ENCODE results near the gene MRPL3. TPM values are rescaled to one million over a fixed set of nuclear protein-coding genes. Genes with fewer than 3 reads are reported as not detected.

MRPL3 gene
- total RNA-seq, 1 donor from 2014 or later, result 56.5 TPM

GRCh38 chr3:131526801-131527347 lies 24.1 kb upstream of the MRPL3 start:
- Mint-ChIP-seq H3K27me3 (ENCODE audit: unreplicated experiment) (no peaks in the 10 kb centered on the region), H3K9me3 (ENCODE audit: unreplicated experiment) (no peaks in the 10 kb centered on the region)

DNA sequence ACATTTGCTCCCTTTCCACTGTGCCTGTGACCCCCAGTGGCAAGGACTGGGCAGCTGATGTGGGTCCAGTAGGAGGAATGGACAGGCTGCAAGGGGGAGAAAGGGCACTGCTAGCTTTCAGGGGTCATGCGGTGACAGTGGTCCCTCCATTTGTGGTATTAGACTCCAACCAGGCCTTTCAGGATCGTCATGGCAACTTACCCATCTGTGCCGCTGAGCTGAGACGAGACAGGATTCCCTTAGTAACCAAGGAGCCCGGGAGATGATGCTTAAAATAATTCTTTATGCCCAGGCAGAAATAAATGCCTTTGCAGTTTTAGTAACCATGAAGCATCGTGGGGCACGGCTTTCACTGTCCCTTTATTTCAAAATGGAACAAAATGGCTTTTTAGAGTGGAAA lies 15.9 kb upstream of the MRPL3 start:
- DNase-seq, result no peak
- TF ChIP-seq, protein P1, sequence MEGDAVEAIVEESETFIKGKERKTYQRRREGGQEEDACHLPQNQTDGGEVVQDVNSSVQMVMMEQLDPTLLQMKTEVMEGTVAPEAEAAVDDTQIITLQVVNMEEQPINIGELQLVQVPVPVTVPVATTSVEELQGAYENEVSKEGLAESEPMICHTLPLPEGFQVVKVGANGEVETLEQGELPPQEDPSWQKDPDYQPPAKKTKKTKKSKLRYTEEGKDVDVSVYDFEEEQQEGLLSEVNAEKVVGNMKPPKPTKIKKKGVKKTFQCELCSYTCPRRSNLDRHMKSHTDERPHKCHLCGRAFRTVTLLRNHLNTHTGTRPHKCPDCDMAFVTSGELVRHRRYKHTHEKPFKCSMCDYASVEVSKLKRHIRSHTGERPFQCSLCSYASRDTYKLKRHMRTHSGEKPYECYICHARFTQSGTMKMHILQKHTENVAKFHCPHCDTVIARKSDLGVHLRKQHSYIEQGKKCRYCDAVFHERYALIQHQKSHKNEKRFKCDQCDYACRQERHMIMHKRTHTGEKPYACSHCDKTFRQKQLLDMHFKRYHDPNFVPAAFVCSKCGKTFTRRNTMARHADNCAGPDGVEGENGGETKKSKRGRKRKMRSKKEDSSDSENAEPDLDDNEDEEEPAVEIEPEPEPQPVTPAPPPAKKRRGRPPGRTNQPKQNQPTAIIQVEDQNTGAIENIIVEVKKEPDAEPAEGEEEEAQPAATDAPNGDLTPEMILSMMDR (IDR thresholded peaks at IDR 0.05; ENCODE audit: partially characterized antibody, unreplicated experiment), result no peak
- Mint-ChIP-seq H3K4me1 (ENCODE audit: low read depth, unreplicated experiment) (peaks cover 5% of the 10 kb centered on the region), H3K36me3 (ENCODE audit: unreplicated experiment) (peaks cover 3% of the 10 kb centered on the region), H3K27ac (ENCODE audit: unreplicated experiment) (no peak overlapping the region), H3K27me3 (ENCODE audit: unreplicated experiment) (peaks cover 2% of the 10 kb centered on the region), H3K9me3 (ENCODE audit: unreplicated experiment) (peaks cover 2% of the 10 kb centered on the region), H3K4me3 (ENCODE audit: unreplicated experiment) (no peak overlapping the region)

More at GRCh38 chr3:131526801-131527347, 24.1 kb upstream of the MRPL3 start:
- no peaks in the 10 kb centered on the region for H3K4me1 Mint-ChIP-seq (ENCODE audit: low read depth, unreplicated experiment)
- no peak overlapping the region for H3K4me3 Mint-ChIP-seq (ENCODE audit: unreplicated experiment)
- peak; percentile 72 for DNase-seq
- H3K36me3 Mint-ChIP-seq (ENCODE audit: unreplicated experiment), result no peaks in the 10 kb centered on the region
- TF ChIP-seq, protein P1 (IDR thresholded peaks at IDR 0.05; ENCODE audit: partially characterized antibody, unreplicated experiment), result no peak
- no peak overlapping the region for H3K27ac Mint-ChIP-seq (ENCODE audit: unreplicated experiment)

- Mint-ChIP-seq H3K36me3 (ENCODE audit: unreplicated experiment) (no peaks in the 10 kb centered on the region), H3K27me3 (ENCODE audit: unreplicated experiment) (no peaks in the 10 kb centered on the region)
- TF ChIP-seq, protein P1 (IDR thresholded peaks at IDR 0.05; ENCODE audit: partially characterized antibody, unreplicated experiment), result no peak
These were observed 2.6 kb upstream of the MRPL3 start for GRCh38 chr3:131505421-131505820.

GRCh38 chr3:131503320-131503635 lies 507 bp upstream of the MRPL3 start:
- TF ChIP-seq, protein P1 (IDR thresholded peaks at IDR 0.05; ENCODE audit: partially characterized antibody, unreplicated experiment), result no peak
- Mint-ChIP-seq H3K27me3 (ENCODE audit: unreplicated experiment) (no peaks in the 10 kb centered on the region), H3K27ac (ENCODE audit: unreplicated experiment) (no peak overlapping the region), H3K4me1 (ENCODE audit: low read depth, unreplicated experiment) (peaks cover 7% of the 10 kb centered on the region), H3K9me3 (ENCODE audit: unreplicated experiment) (no peaks in the 10 kb centered on the region), H3K36me3 (ENCODE audit: unreplicated experiment) (no peaks in the 10 kb centered on the region), H3K4me3 (ENCODE audit: unreplicated experiment) (peak overlapping the region; percentile 95)
- no peak for DNase-seq

More at GRCh38 chr3:131505421-131505820, 2.6 kb upstream of the MRPL3 start:
- Mint-ChIP-seq H3K27ac (ENCODE audit: unreplicated experiment) (no peak overlapping the region), H3K4me1 (ENCODE audit: low read depth, unreplicated experiment) (peaks cover 7% of the 10 kb centered on the region), H3K9me3 (ENCODE audit: unreplicated experiment) (no peaks in the 10 kb centered on the region), H3K4me3 (ENCODE audit: unreplicated experiment) (no peak overlapping the region)
- DNase-seq, result no peak

- TF ChIP-seq, protein P1 (IDR thresholded peaks at IDR 0.05; ENCODE audit: partially characterized antibody, unreplicated experiment), result no peak
- H3K27me3 Mint-ChIP-seq (ENCODE audit: unreplicated experiment), result no peaks in the 10 kb centered on the region
- H3K36me3 Mint-ChIP-seq (ENCODE audit: unreplicated experiment), result no peaks in the 10 kb centered on the region
- H3K4me3 Mint-ChIP-seq (ENCODE audit: unreplicated experiment), result peak overlapping the region; percentile 95
- H3K4me1 Mint-ChIP-seq (ENCODE audit: low read depth, unreplicated experiment), result peaks cover 7% of the 10 kb centered on the region
- peak overlapping the region; percentile 90 for H3K27ac Mint-ChIP-seq (ENCODE audit: unreplicated experiment)
- no peak for DNase-seq
- H3K9me3 Mint-ChIP-seq (ENCODE audit: unreplicated experiment), result no peaks in the 10 kb centered on the region
These were observed 822 bp downstream of the MRPL3 start for GRCh38 chr3:131501949-131502348.

All from glutamatergic neuron (in vitro differentiated cells).